Progenitor cell of endocrine pancreas (in vitro differentiated cells): ENCODE results near the gene PEX19. TPM values are rescaled to one million over a fixed set of nuclear protein-coding genes. Genes with fewer than 3 reads are reported as not detected.
"Not testable (repeated sequence)": the region's sequence is repeated elsewhere in the genome, so short reads cannot be mapped to it uniquely, and the experiment has no call there.

ENCODE experiments used
- DNase-seq: peaks from one replicate; pipeline ENCODE4 v3.0.0; 2021; ENCODE audit warnings: low spot score; ENCODE audit not compliant: unreplicated experiment
- H3K27ac Mint-ChIP-seq: 2 replicates; pipeline ENCODE4 v1.8.0; 2021; ENCODE audit warnings: mild to moderate bottlenecking, moderate library complexity, mixed read lengths
- H3K27me3 Mint-ChIP-seq: 2 replicates; pipeline ENCODE4 v1.8.0; 2021; ENCODE audit warnings: mixed read lengths
- H3K36me3 Mint-ChIP-seq: 2 replicates; pipeline ENCODE4 v1.8.0; 2022; ENCODE audit warnings: mixed read lengths; ENCODE audit not compliant: insufficient read depth
- H3K4me1 Mint-ChIP-seq: 2 replicates; pipeline ENCODE4 v1.8.0; 2021; ENCODE audit warnings: low read depth, mixed read lengths
- H3K4me3 Mint-ChIP-seq: 2 replicates; pipeline ENCODE4 v1.8.0; 2021; ENCODE audit warnings: low read depth, mild to moderate bottlenecking, moderate library complexity, mixed read lengths
- H3K9me3 Mint-ChIP-seq: 2 replicates; pipeline ENCODE4 v1.8.0; 2021; ENCODE audit warnings: low read depth, mixed read lengths
- total RNA-seq: library from RNA; stranded (reverse); gene quantifications from 2 replicates; pipeline ENCODE4 v1.2.1, GENCODE V29; 2021
- TF ChIP-seq, protein P1 (sequence below): fragments of 200-600 bp; sonication (generic); IDR thresholded peaks from one replicate; pipeline ENCODE4 v1.5.0; 2021; ENCODE audit warnings: antibody characterized with exemption, mild to moderate bottlenecking; ENCODE audit not compliant: unreplicated experiment

PEX19 gene
- total RNA-seq, 1 donor from 2014 or later, result 73.8 TPM

DNA sequence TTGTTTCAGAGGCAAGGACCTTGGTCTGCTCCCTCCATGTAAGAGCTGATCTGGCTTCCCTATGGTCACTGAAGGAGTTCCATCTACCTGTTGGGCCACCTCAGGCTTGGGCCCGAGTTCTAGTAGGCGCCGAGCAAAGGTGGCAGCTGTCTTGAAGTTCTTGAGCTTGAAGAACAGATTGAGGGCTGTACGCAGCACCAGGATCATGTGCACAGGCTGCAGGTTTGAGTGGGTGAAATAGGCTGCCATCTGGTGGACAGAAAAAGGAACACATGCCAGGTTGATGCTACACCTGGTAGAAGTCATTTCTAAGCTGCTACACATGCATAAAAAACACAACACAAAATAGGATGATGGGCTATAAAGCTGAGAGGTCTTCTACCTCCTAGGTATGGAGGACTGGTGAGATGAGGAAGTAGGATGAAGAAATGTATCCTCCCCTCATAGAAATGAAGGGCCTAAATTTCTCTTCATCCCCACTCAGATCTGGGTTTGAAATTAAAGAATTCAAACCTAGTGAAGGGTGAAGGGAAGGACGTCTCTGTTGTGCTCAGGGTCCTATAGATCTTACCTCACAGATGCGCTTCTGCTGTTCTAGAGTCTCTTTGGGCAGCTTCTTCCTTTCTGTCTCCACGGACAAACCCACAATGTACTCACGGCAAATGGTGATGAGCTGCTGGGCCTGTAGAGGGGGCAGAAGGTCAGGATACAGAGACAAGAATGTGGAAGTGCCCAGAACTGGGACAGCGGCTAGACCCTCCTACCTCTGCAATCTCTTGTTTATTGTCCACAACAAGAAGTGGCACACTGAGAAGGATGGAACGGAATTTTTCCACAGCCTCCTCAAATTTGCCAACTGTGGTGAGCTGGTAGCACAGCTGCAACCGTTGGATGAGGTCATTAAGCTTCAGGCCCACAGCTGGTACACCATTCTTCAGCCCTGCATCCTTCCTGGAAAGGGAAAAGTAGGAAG lies 6.6 kb upstream of the PEX19 start:
- peak; percentile 16 for DNase-seq
- H3K9me3 Mint-ChIP-seq, result no peaks in the 10 kb centered on the region
- no peak overlapping the region for H3K27ac Mint-ChIP-seq
- TF ChIP-seq, protein P1, sequence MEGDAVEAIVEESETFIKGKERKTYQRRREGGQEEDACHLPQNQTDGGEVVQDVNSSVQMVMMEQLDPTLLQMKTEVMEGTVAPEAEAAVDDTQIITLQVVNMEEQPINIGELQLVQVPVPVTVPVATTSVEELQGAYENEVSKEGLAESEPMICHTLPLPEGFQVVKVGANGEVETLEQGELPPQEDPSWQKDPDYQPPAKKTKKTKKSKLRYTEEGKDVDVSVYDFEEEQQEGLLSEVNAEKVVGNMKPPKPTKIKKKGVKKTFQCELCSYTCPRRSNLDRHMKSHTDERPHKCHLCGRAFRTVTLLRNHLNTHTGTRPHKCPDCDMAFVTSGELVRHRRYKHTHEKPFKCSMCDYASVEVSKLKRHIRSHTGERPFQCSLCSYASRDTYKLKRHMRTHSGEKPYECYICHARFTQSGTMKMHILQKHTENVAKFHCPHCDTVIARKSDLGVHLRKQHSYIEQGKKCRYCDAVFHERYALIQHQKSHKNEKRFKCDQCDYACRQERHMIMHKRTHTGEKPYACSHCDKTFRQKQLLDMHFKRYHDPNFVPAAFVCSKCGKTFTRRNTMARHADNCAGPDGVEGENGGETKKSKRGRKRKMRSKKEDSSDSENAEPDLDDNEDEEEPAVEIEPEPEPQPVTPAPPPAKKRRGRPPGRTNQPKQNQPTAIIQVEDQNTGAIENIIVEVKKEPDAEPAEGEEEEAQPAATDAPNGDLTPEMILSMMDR, result peak; percentile 78
- H3K27me3 Mint-ChIP-seq, result no peaks in the 10 kb centered on the region
- H3K36me3 Mint-ChIP-seq, result peaks cover 27% of the 10 kb centered on the region
- no peaks in the 10 kb centered on the region for H3K4me1 Mint-ChIP-seq
- H3K4me3 Mint-ChIP-seq, result no peak overlapping the region

GRCh38 chr1:160287769-160288168 lies 2.8 kb upstream of the PEX19 start:
- H3K4me3 Mint-ChIP-seq, H3K27ac Mint-ChIP-seq, H3K27me3 Mint-ChIP-seq, DNase-seq, H3K9me3 Mint-ChIP-seq: not testable (repeated sequence)
- Mint-ChIP-seq H3K36me3 (peaks cover 13% of the 10 kb centered on the region), H3K4me1 (peaks cover 11% of the 10 kb centered on the region)

DNA sequence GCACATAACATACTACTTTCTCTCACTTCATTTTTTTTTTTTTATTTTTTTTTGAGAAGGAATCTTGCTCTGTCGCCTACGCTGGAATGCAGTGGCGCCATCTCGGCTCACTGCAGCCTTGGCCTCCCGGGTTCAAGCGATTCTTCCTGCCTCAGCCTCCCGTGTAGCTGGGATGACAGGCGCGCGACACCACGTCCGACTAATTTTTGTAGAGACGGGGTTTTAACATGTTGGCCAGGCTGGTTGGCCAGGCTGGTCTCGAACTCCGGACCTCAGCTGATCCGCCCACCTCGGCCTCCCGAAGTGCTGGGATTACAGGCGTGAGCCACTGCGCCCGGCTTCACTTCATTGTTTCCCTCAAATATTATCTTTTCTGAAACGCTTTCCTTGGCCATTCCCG lies 573 bp upstream of the PEX19 start:
- Mint-ChIP-seq H3K27me3 (no peaks in the 10 kb centered on the region), H3K27ac (no peak overlapping the region), H3K4me3 (peak overlapping the region; percentile 89), H3K36me3 (peaks cover 13% of the 10 kb centered on the region), H3K4me1 (peaks cover 11% of the 10 kb centered on the region), H3K9me3 (no peaks in the 10 kb centered on the region)
- TF ChIP-seq, protein P1, result no peak
- DNase-seq, result no peak

GRCh38 chr1:160284220-160284781 lies 632 bp downstream of the PEX19 start:
- Mint-ChIP-seq H3K4me3 (peak overlapping the region; percentile 89), H3K36me3 (peaks cover 13% of the 10 kb centered on the region)

DNA sequence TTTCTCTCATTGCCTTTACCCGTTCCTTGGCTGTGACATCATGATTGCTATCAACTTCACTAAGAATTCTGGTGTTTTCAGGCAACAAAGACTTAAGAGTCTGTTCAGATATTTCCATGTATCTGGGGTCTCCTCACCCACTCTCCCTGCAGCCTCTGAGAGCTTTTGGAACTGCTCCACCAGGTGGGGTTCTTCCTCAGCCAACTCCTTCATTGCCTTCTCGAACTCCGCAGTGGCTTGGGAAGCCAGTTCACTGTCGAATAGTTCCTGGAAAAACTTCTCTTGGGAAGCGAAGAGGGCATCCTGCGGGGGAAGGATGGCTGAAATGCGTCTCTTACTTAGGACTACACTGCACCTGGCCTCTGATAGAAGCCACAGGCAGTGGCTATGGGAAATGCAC lies 2.1 kb downstream of the PEX19 start:
- H3K9me3 Mint-ChIP-seq, result no peaks in the 10 kb centered on the region
- H3K4me3 Mint-ChIP-seq, result no peak overlapping the region
- no peak for DNase-seq
- peaks cover 11% of the 10 kb centered on the region for H3K4me1 Mint-ChIP-seq
- H3K36me3 Mint-ChIP-seq, result peaks cover 15% of the 10 kb centered on the region
- no peaks in the 10 kb centered on the region for H3K27me3 Mint-ChIP-seq
- no peak overlapping the region for H3K27ac Mint-ChIP-seq
- TF ChIP-seq, protein P1, result no peak

More at GRCh38 chr1:160284220-160284781, 632 bp downstream of the PEX19 start:
- Mint-ChIP-seq H3K27ac (peak overlapping the region; percentile 96), H3K9me3 (no peaks in the 10 kb centered on the region), H3K4me1 (peaks cover 11% of the 10 kb centered on the region), H3K27me3 (no peaks in the 10 kb centered on the region)
- TF ChIP-seq, protein P1, result no peak
- no peak for DNase-seq
